ENCODE data around the gene INPPL1.

- TF ChIP-seq CTCF (IDR thresholded peaks at IDR 0.05) (no peak), POLR2AphosphoS5 (IDR thresholded peaks at IDR 0.05) (no peak), POLR2A (IDR thresholded peaks at IDR 0.05) (no peak)
Observed at GRCh38 chr11:72204886-72205285, 19.7 kb upstream of the INPPL1 start.
